Measurements from ENCODE around the gene PGM1. TPM values are rescaled to one million over a fixed set of nuclear protein-coding genes. Genes with fewer than 3 reads are reported as not detected.

The PGM1 gene
- total and polyA plus RNA-seq, 10 of the 15 experiments (the other 5 are each of a cell fraction or from before 2014, with no cell fraction given): 22.5 to 72.6 (median 50.8) TPM

DNA sequence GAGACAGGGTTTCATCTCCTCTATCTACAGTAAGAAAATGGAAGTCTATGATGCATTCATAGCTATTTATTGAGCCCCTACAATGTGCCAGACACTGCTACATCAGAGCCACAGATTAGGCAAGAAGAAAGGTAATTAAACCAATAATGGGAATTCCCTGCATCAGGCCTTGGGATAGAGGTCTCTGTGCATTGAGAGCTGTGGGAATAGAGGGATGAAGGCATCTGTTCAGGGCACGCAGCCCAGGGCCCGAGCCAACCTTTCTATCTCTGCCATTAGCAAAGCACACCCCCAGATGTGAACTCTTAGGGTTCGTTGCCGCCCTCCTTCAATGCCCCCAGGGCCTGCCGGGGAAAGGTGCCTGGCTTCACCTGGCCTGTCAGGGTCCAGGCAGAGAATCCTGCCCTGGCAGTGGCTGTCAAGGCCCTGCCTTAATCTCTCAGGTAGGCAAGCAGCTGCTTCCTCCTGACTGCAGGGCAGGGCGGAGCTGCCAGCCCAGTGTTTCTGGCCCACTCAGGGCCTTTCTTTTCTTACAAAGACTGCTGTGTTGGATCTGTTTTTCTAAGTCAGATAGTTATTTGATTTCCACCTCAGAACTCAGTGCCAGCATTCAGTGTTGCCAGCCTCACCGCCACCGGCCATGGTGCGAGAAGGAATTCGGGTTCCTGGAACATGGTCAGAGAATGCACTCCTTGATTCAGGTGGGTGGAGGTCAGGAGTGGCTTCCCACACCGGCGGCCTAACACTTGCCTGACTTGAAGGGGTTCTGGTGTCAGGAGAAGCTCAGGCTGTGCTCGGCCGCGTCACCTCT lies 76.1 kb downstream of the PGM1 start:
- no peak overlapping the region for H3K9ac ChIP-seq (ENCODE audit: control insufficient read depth, insufficient read depth, low read length)
- H3K4me1 ChIP-seq (ENCODE audit: control insufficient read depth, insufficient read depth, low read length): no peaks in the 10 kb centered on the region
- SMC1A ChIA-PET (ENCODE audit: uncharacterized antibody, unreplicated experiment): no interaction called here
- RAD21 ChIA-PET (ENCODE audit: unreplicated experiment): no interaction called here
- H4K20me1 ChIP-seq (ENCODE audit: control insufficient read depth, insufficient read depth): no peaks in the 10 kb centered on the region
- CTCF ChIA-PET: interaction anchor here (1.0 to 1.2 kb wide), 2 partner anchors 22 to 576 kb away, joined by 3 to 7 read pairs; no protein-coding TSS in a partner anchor
- intact Hi-C loops (cut with micrococcal nuclease; ENCODE audit: unreplicated experiment): no loop called here
- ATAC-seq: no peak
- H3K36me3 ChIP-seq (ENCODE audit: control insufficient read depth in 2 of 2, insufficient read depth in 2 of 2, low read length in 1 of 2): no peaks in the 10 kb centered on the region
- no peak overlapping the region for H2AFZ ChIP-seq (ENCODE audit: control insufficient read depth, low read depth, low read length)
- H3K79me2 ChIP-seq (ENCODE audit: control insufficient read depth, insufficient read depth, low read length): no peaks in the 10 kb centered on the region
- no peaks in the 10 kb centered on the region for H3K9me3 ChIP-seq (replicated peaks; ENCODE audit: control insufficient read depth, insufficient read depth, low read length)
- no peak overlapping the region for H3K4me2 ChIP-seq (ENCODE audit: control insufficient read depth, insufficient read depth)
- POLR2A ChIA-PET: no interaction called here
- in situ Hi-C loops (cut with MboI): no loop called here
- no peak for DNase-seq (ENCODE audit: low read depth, low spot score)
- TF ChIP-seq ZNF207 (IDR thresholded peaks at IDR 0.05; ENCODE audit: borderline replicate concordance): no peak
- no peak for TF ChIP-seq IRF4 (IDR thresholded peaks at IDR 0.05; ENCODE audit: low read depth, low read length)
- no peak overlapping the region for H3K4me3 ChIP-seq
- FAIRE-seq: no peak
- H3K27me3 ChIP-seq (replicated peaks in 1 of 2; ENCODE audit: control insufficient read depth in 2 of 2, insufficient read depth in 2 of 2, low read length in 1 of 2): no peaks in the 10 kb centered on the region
- WGBS (ENCODE audit: insufficient coverage, insufficient replicate concordance, low lambda C conversion rate, missing lambda C conversion rate): 86% methylated on average over 15 of the region's 15 CpGs
- no peak overlapping the region for H3K27ac ChIP-seq (ENCODE audit: control insufficient read depth, insufficient read depth)
- BruUV-seq (replicated peaks): no TSS peak

GRCh38 chr1:63670164-63670563 lies 77.0 kb downstream of the PGM1 start:
- no peak overlapping the region for H3K9ac ChIP-seq (ENCODE audit: control insufficient read depth, insufficient read depth, low read length)
- in situ Hi-C loops (cut with MboI) (no loop called here), intact Hi-C loops (cut with micrococcal nuclease; ENCODE audit: unreplicated experiment) (loop anchor here (5.0 kb wide), 2 partner anchors 247 to 467 kb away; no protein-coding TSS in a partner anchor)
- no peak overlapping the region for H3K4me2 ChIP-seq (ENCODE audit: control insufficient read depth, insufficient read depth)
- H3K4me1 ChIP-seq (ENCODE audit: control insufficient read depth, insufficient read depth, low read length): no peaks in the 10 kb centered on the region
- ChIA-PET CTCF (interaction anchor here (1.2 kb wide), 1 partner anchor 575 kb away, joined by 3 read pairs; no protein-coding TSS in a partner anchor), SMC1A (ENCODE audit: uncharacterized antibody, unreplicated experiment) (no interaction called here), RAD21 (ENCODE audit: unreplicated experiment) (no interaction called here), POLR2A (no interaction called here)
- no peak overlapping the region for H2AFZ ChIP-seq (ENCODE audit: control insufficient read depth, low read depth, low read length)
- H3K4me3 ChIP-seq: no peak overlapping the region
- H3K9me3 ChIP-seq (replicated peaks; ENCODE audit: control insufficient read depth, insufficient read depth, low read length): no peaks in the 10 kb centered on the region
- no peak for TF ChIP-seq RCOR1 (conservative IDR thresholded peaks at IDR 0.05; ENCODE audit: low read depth, low read length)
- no peak for TF ChIP-seq BRCA1 (IDR thresholded peaks at IDR 0.05; ENCODE audit: low read depth, low read length)
- TF ChIP-seq, protein P1, sequence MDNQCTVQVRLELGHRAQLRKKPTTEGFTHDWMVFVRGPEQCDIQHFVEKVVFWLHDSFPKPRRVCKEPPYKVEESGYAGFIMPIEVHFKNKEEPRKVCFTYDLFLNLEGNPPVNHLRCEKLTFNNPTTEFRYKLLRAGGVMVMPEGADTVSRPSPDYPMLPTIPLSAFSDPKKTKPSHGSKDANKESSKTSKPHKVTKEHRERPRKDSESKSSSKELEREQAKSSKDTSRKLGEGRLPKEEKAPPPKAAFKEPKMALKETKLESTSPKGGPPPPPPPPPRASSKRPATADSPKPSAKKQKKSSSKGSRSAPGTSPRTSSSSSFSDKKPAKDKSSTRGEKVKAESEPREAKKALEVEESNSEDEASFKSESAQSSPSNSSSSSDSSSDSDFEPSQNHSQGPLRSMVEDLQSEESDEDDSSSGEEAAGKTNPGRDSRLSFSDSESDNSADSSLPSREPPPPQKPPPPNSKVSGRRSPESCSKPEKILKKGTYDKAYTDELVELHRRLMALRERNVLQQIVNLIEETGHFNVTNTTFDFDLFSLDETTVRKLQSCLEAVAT (IDR thresholded peaks at IDR 0.05): no peak
- WGBS (ENCODE audit: insufficient coverage, insufficient replicate concordance, low lambda C conversion rate, missing lambda C conversion rate): 86% methylated on average over 5 of the region's 5 CpGs
- no peaks in the 10 kb centered on the region for H3K79me2 ChIP-seq (ENCODE audit: control insufficient read depth, insufficient read depth, low read length)
- no peaks in the 10 kb centered on the region for H3K36me3 ChIP-seq (ENCODE audit: control insufficient read depth in 2 of 2, insufficient read depth in 2 of 2, low read length in 1 of 2)
- BruUV-seq (replicated peaks): no TSS peak
- H3K27ac ChIP-seq (ENCODE audit: control insufficient read depth, insufficient read depth): no peak overlapping the region
- DNase-seq (ENCODE audit: low read depth, low spot score) (no peak), ATAC-seq (no peak), FAIRE-seq (no peak)
- no peaks in the 10 kb centered on the region for H4K20me1 ChIP-seq (ENCODE audit: control insufficient read depth, insufficient read depth)
- H3K27me3 ChIP-seq (replicated peaks in 1 of 2; ENCODE audit: control insufficient read depth in 2 of 2, insufficient read depth in 2 of 2, low read length in 1 of 2): no peaks in the 10 kb centered on the region

All from GM12878 (cell line).